NT2/D1 (cell line): ENCODE data around the gene SLCO4A1.

Source experiments
- DNase-seq: peaks from one replicate; pipeline ENCODE4 v3.0.0-alpha.2; 2011; ENCODE audit warnings: low read depth, low spot score
- H3K27me3 ChIP-seq: 2 replicates; pipeline ENCODE4 v1.6.0; 2011; ENCODE audit warnings: mild to moderate bottlenecking; ENCODE audit not compliant: insufficient read length, insufficient read depth
- H3K36me3 ChIP-seq: 2 replicates; pipeline ENCODE4 v1.6.1; 2011; ENCODE audit warnings: mild to moderate bottlenecking, low read length, mixed read lengths; ENCODE audit not compliant: insufficient read depth, insufficient read length
- H3K4me1 ChIP-seq: 2 replicates; pipeline ENCODE4 v1.5.1; 2011; ENCODE audit not compliant: insufficient read depth, insufficient read length
- H3K4me3 ChIP-seq: 2 replicates; pipeline ENCODE4 v1.5.1; 2011; ENCODE audit warnings: low read depth; ENCODE audit not compliant: insufficient read length
- H3K9ac ChIP-seq: 2 replicates; pipeline ENCODE4 v1.6.0; 2011; ENCODE audit warnings: low read depth; ENCODE audit not compliant: insufficient read length
- H3K9me3 ChIP-seq: 2 replicates; pipeline ENCODE4 v1.5.1; 2011; ENCODE audit warnings: mild to moderate bottlenecking, low read length; ENCODE audit not compliant: insufficient read depth
- SUZ12 ChIP-seq: IDR thresholded peaks from 2 replicates; pipeline ENCODE4 v1.6.1; 2011; ENCODE audit not compliant: insufficient read length, insufficient read depth; ENCODE audit errors: extremely low read depth
- YY1 ChIP-seq: IDR thresholded peaks from 2 replicates; pipeline ENCODE4 v1.6.1; 2011; ENCODE audit not compliant: insufficient read length, insufficient read depth
- ZNF274 ChIP-seq: IDR thresholded peaks from 2 replicates; pipeline ENCODE4 v1.6.1; 2011; ENCODE audit warnings: mild to moderate bottlenecking, low read depth, low read length

Gene SLCO4A1

GRCh38 chr20:62636446-62636845, 5.9 kb upstream of the SLCO4A1 start:
- Histone ChIP-seq H3K9me3 (no peaks in the 10 kb centered on the region), H3K9ac (no peak overlapping the region), H3K27me3 (peaks cover 55% of the 10 kb centered on the region), H3K36me3 (no peaks in the 10 kb centered on the region), H3K4me3 (no peak overlapping the region), H3K4me1 (peaks cover 18% of the 10 kb centered on the region)
- no peak for DNase-seq
- TF ChIP-seq ZNF274 (no peak), YY1 (no peak), SUZ12 (no peak)

DNA sequence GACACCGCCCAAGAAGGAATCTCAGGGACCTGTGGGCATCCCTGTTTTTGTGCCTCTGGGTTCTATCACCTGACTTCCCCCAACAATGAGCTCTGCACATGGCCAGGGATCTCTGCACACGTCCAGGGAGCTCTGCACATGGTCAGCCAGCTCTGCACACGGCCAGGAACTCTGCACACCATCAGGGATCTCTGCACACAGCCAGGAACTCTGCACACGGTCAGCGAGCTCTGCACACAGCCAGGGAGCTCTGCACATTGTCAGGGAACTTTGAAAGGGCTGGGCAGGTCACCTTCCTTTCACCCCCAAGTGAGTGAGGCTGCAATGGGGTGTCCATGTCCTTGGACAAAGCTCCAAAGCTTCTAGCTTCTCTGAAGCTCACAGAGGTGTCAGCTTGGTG, 5.2 kb upstream of the SLCO4A1 start:
- DNase-seq: no peak
- Histone ChIP-seq H3K27me3 (peaks cover 62% of the 10 kb centered on the region), H3K9ac (no peak overlapping the region), H3K36me3 (no peaks in the 10 kb centered on the region), H3K4me3 (no peak overlapping the region), H3K4me1 (peaks cover 23% of the 10 kb centered on the region), H3K9me3 (no peaks in the 10 kb centered on the region)
- TF ChIP-seq SUZ12 (no peak), YY1 (no peak), ZNF274 (no peak)

DNA sequence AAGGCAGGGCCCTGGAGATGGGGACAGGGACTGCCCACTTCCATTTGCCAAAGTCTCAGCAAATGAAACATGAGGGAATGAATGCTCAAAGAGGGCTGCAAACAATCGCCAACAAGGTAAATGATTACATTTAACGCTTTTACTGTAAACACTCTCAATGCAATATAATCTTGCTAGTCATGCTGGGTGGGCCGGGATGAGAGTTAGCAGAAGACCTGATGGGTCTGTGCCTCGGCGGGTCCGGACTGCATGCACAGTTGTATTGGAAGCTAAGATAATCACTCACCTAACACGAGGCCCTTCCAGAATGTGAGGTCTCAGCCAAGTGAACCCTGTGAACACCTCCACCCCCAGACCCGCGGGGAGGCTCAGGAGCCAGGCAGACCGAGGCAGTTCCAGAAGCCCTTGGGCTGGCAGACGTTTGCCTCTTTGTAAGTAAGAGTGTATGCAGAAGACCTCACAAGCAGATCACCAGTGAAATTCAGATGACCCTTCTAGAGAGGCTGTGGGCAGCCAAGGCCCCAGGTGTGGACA, 4.7 kb upstream of the SLCO4A1 start:
- H3K9ac ChIP-seq: no peak overlapping the region

GRCh38 chr20:62638055-62638570, 4.2 kb upstream of the SLCO4A1 start:
- Histone ChIP-seq H3K9me3 (no peaks in the 10 kb centered on the region), H3K4me1 (peaks cover 29% of the 10 kb centered on the region), H3K36me3 (no peaks in the 10 kb centered on the region), H3K27me3 (peaks cover 70% of the 10 kb centered on the region), H3K4me3 (no peak overlapping the region), H3K9ac (no peak overlapping the region)
- TF ChIP-seq SUZ12 (no peak), YY1 (no peak), ZNF274 (no peak)
- no peak for DNase-seq

More for the DNA sequence above, 4.7 kb upstream of the SLCO4A1 start:
- TF ChIP-seq YY1 (no peak), ZNF274 (no peak), SUZ12 (no peak)
- Histone ChIP-seq H3K27me3 (peaks cover 65% of the 10 kb centered on the region), H3K36me3 (no peaks in the 10 kb centered on the region), H3K4me3 (no peak overlapping the region), H3K9me3 (no peaks in the 10 kb centered on the region), H3K4me1 (peaks cover 24% of the 10 kb centered on the region)
- no peak for DNase-seq

- no peaks in the 10 kb centered on the region for H3K9me3 ChIP-seq
- DNase-seq: no peak
- peaks cover 77% of the 10 kb centered on the region for H3K27me3 ChIP-seq
- no peak overlapping the region for H3K9ac ChIP-seq
- no peak for TF ChIP-seq ZNF274
- TF ChIP-seq YY1: no peak
- TF ChIP-seq SUZ12: no peak
- no peaks in the 10 kb centered on the region for H3K36me3 ChIP-seq
- H3K4me1 ChIP-seq: peaks cover 30% of the 10 kb centered on the region
- no peak overlapping the region for H3K4me3 ChIP-seq
These were observed 3.5 kb upstream of the SLCO4A1 start for GRCh38 chr20:62638679-62639406.

DNA sequence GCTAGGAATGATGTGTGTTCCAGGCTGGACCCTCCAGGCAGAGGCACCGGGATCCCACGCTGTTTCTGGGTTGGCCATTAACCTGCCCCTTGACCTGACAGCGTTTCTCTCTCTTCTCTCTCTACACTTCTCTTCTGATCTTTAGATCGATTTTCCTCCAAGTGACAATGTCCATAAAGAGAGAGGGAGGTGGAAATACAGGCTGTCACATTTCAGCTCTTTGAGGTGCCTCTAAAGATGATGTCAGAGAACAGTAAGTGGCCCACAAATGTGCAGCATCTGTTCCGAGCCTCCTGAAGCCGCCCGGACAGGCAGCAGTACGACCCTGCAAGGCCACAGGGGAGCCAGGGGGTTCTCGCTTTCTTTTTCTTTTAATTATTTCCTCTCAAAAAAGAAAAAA, 2.5 kb upstream of the SLCO4A1 start:
- H3K36me3 ChIP-seq: no peaks in the 10 kb centered on the region
- H3K27me3 ChIP-seq: peaks cover 87% of the 10 kb centered on the region
- H3K4me1 ChIP-seq: peaks cover 22% of the 10 kb centered on the region

DNA sequence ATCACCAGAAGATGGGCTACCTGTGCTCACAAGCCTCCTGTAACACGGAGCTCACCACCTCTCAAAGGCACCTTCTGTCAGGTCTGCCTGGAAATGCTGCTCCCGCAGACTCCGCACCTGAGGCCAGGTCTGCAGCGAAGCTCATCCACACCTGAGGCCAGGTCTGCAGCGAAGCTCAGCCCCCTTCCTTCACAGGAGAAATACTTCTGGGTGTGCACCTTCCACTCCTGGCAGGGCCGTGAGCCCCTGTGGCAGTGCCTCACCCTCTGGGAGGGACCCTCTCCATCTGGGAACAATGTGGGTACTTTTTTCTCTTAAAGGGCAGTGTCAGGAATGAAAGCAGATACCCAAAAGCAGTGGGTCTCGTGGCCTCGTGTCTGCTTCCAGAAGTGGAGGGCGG, 1.4 kb upstream of the SLCO4A1 start:
- no peak for TF ChIP-seq SUZ12
- TF ChIP-seq YY1: no peak
- no peak for TF ChIP-seq ZNF274
- Histone ChIP-seq H3K9me3 (no peaks in the 10 kb centered on the region), H3K27me3 (peaks cover 95% of the 10 kb centered on the region), H3K36me3 (no peaks in the 10 kb centered on the region), H3K4me1 (peaks cover 17% of the 10 kb centered on the region), H3K9ac (no peak overlapping the region), H3K4me3 (no peak overlapping the region)
- no peak for DNase-seq

More for the DNA sequence above, 2.5 kb upstream of the SLCO4A1 start:
- Histone ChIP-seq H3K4me3 (no peak overlapping the region), H3K9ac (no peak overlapping the region), H3K9me3 (no peaks in the 10 kb centered on the region)
- TF ChIP-seq ZNF274: no peak
- TF ChIP-seq YY1: no peak
- TF ChIP-seq SUZ12: no peak
- no peak for DNase-seq
